GM19395 (cell line): Measurements from ENCODE around the gene SYF2.
A peak's percentile ranks its signal among the peaks of the same experiment; 100 is the strongest.
"Not testable (repeated sequence)": the region's sequence is repeated elsewhere in the genome, so short reads cannot be mapped to it uniquely, and the experiment has no call there.

Source experiments
- ATAC-seq: cut with Tn5 transposase; IDR thresholded peaks from one replicate; pipeline ENCODE4 v1.9.1; 2021; ENCODE audit warnings: mild to moderate bottlenecking, moderate library complexity; ENCODE audit not compliant: unreplicated experiment

SYF2 gene

GRCh38 chr1:25232027-25232865, at the start of gene SYF2:
SYF2 (minus strand) TSS chr1:25232502; CDS start chr1:25232467, 35 bp downstream.
- ATAC-seq: peak; percentile 85

DNA sequence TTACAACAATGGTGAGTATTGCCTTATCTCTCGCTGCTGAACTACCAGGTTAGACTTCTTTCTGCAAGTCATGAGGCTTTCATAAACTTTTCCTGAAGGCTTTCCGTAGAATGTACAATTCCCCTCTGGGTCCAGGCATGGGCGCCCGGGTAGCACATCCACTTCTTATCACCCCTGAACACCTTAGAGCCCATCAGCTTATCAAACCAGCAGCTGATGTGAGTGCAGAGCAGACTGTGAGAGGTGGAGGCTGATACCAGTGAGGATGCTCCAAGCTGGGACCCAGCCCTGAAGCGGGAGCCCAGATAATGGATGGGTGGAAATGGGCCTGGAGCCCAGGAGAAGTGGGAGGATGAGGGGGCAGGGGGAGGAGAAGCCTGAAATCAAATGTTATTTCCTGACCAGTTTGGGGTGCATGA, 47.4 kb upstream of the SYF2 start:
- ATAC-seq: not testable (repeated sequence)

DNA sequence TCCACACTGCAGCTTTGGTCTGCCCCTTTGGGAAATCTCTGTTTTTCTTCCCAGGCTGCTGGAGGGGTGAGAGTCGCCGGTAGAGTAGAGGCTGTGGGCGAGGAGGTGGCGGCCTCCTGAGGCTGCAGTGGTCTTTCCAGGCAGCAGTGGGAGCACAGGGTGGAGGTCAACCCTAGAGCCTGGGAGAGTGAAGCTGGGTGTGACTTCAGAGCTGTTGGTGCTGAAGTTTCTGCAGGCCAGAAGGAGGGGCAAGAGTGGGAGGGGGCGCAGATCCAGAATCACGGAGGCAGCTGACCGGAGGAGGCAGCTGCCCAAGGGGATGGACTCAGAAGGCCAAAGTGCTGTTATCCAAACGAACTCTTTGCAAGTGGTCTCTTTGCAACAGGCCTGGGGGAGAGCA, 46.5 kb upstream of the SYF2 start:
- not testable (repeated sequence) for ATAC-seq

GRCh38 chr1:25278358-25278757, 46.1 kb upstream of the SYF2 start:
- ATAC-seq: not testable (repeated sequence)

- ATAC-seq: not testable (repeated sequence)
These were observed 45.0 kb upstream of the SYF2 start for GRCh38 chr1:25277295-25277694.

DNA sequence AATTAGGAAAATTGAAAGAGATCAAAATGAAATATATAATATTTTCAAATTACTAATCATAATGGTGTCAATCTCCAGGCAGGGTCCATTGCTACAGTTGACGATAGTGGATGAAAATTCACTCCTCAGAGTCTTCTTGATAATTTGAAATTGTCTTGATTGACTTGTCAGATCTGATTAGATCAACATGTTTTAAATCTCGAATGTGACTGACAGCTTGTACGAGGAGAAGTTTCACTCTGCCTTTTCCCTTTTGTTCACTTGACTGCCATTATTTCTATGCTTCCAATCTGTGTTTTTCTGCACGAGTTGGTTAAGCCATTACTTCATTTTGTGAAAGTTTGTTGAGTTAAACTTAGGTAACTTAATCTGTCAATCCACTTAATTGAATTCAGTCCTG, 43.3 kb upstream of the SYF2 start:
- ATAC-seq: not testable (repeated sequence)

DNA sequence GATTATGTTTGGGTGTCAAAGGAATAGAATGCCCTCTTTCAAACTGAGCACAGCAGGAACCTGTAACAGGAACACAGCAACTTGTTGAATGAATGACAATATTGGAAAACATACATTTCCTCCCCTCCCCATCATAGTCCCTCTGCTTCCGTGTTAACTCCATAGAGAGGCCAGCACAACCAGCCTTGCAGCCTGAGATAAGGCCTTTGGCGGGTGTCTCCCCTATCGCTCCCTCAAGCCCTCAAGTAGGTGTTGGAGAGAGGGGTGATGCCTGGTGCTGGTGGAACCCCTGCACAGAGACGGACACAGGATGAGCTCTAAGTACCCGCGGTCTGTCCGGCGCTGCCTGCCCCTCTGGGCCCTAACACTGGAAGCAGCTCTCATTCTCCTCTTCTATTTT, 39.9 kb upstream of the SYF2 start, which contains the start of gene RHD:
TSS of gene RHD (plus strand) at position 272 of the 400 bp plus-strand sequence. CDS start at position 311, 39 bp downstream.
- not testable (repeated sequence) for ATAC-seq

DNA sequence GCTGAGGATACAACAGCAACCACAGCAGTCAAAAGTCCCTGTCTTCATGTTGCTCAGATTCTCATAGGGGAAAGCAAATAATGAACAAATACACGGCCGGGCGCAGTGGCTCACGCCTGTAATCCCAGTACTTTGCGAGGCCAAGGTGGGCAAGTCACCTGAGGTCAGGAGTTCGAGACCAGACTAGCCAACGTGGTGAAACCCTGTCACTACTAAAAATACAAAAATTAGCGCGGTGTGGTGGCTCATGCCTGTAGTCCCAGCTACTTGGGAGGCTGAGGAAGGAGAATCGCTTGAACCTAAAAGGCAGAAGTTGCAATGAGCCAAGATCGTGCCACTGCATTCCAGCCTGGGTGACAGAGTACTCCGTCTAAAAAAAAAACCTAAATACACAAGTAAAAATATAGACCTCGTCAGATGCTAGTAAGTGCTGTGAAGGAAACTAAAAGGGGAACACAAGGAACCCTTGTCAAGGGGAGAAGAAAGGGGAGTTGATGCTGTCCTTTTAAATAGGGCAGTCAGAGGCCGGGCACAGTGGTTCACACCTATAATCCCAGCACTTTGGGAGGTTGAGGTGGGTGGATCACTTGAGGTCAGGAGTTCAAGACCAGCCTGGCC, 36.0 kb upstream of the SYF2 start:
- ATAC-seq: not testable (repeated sequence)

DNA sequence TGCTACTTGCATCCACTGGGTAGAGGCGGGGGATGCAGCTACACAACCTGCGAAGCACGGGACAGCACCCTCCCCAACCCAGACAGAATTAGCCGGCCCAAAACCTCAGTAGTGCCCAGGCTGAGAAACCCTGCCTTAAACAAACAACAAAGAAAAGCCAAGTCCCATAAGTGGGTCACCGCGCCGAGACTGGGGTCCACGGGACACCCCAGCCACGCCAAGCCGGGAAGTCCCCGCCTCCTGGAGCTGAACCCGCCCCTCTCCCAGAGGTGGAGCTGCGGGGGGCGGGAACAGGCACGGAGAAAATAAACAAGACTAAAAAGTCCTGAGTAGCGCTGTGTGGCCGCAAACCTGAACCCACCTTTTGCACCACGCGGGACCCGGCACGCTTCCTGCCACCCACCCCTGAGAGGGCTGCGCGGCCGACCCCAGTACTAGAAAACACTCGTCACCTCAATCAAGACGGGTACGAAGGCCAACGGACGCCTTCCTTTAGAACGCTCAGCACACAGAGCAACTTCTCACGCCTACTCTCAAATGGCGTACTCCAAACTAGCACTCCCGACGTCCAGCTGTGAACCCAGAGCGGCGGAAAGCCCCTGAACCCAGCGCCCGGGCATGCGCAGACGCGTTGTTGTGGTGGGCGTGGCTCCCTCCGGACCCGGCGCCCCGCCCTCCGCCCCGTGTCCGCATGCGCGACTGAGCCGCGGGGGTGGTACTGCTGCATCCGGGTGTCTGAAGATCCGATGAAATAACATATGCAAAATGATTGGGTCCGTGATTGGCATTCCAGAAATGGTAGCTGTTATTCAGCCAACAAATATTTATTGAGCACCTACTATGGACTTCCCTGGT, 35.2 kb upstream of the SYF2 start:
- peak; percentile 68 for ATAC-seq

DNA sequence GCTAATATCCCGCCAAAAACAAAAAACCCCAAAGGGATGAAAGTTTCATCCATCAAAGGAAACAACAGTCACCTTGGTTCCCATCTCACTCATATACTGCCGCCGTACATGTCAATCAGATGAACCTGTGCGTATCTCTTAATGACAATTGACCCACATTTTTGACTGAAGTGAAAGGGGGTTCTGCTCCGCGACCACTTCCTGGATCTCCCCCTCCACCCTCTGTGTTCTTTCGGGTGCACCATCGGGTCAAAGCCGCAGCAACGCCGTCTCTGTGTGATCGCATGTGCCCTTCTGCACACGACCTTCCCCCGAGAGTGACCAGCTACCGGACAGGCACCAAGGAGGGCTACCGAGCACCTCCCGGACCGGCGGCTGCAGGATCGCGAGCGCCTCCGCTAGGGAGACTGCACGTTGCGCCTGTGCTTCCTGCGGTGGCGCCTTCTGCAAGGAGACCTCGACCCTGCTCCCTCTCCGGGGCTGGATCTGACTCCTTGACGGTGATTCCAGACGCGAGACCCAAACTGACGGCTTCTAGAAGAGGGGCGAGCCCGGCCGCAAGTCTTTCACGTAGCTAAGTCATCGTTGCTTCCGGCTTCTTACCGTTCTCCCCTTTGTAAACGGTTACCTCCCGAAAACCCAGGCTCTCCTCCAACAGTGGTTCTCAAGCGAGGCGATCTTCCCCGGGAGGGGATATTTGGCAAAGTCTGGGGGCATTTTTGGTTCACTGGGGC, 34.4 kb upstream of the SYF2 start:
- ATAC-seq: peak; percentile 31

DNA sequence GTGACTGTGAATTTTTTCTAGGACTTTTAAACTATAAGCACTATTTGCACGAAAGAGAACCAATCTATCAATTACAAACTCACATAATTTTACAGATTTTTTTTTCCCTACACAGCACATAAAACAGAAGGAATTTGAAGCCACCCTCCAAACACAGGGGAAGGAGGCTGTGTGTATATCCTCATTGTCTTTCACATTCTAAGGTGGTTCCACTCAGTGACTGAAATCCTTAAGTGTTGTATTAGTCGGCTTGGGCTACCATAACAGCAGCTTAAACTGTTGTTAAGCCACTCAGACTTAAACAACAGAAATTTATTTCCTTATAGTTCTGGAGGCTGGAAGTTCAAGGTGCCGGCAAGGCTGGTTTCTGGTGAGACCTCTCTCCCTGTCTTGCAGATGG, 28.0 kb upstream of the SYF2 start:
- ATAC-seq: not testable (repeated sequence)

DNA sequence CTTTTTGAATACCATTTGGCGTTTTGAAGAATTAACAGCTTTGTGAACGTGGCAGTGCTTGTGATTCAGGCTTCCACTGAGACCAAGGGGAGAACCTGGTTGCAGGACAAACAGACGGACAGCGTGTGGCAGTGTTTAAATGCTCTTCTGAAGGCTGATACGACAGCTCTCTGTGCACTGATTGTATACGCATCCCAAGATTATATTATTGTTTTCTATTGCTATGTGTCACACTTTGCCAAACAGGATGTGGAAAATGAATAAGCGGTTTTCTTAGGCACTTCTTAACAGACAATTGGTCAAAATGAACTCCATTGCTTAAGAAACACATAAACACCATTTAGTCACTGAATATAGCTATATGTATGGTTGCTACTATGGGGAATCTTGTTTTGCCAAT, 27.5 kb upstream of the SYF2 start:
- ATAC-seq: not testable (repeated sequence)

DNA sequence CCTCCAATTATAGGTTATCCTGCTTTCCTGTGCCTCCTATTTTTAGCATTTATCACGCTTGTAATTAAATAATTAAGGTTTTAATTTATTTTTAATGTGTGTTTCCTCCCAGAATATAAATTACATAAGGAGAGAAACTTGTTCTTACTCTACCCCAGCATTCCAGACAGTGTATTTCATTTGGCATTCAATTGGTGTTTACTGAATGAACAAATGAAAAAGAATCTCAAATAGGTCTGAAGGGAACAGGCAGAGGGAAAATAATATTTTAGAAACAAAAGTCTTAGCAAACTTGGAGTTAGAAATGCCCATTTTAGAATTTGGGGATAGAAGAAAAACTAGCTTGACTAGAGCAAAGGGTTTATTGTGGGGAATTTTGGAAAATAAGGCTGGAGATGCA, 24.9 kb upstream of the SYF2 start:
- ATAC-seq: no peak

- no peak for ATAC-seq
These were observed 24.3 kb upstream of the SYF2 start for GRCh38 chr1:25256578-25256965.

- ATAC-seq: no peak
These were observed 23.6 kb upstream of the SYF2 start for GRCh38 chr1:25255706-25256577.

DNA sequence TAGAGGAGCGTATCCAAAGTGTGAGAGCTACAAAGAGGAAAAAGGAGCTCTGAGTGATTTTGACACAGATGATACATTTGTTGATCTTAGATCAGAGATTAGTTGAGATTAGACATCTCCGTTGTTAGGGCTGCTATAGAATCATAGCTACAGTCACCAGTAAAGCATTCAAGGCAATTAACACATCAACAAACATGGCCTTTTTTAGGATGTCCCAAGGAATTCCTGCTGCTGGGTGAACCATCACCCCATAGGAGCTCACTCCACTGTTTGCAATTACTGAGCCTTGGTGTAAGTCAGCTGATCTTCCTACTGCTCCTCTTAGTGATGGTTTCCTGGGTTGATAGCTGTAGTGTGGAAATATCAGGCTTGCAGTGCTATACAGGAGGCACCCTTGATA, 21.6 kb upstream of the SYF2 start:
- no peak for ATAC-seq

- ATAC-seq: no peak
These were observed 15.8 kb upstream of the SYF2 start for GRCh38 chr1:25247829-25248754.

DNA sequence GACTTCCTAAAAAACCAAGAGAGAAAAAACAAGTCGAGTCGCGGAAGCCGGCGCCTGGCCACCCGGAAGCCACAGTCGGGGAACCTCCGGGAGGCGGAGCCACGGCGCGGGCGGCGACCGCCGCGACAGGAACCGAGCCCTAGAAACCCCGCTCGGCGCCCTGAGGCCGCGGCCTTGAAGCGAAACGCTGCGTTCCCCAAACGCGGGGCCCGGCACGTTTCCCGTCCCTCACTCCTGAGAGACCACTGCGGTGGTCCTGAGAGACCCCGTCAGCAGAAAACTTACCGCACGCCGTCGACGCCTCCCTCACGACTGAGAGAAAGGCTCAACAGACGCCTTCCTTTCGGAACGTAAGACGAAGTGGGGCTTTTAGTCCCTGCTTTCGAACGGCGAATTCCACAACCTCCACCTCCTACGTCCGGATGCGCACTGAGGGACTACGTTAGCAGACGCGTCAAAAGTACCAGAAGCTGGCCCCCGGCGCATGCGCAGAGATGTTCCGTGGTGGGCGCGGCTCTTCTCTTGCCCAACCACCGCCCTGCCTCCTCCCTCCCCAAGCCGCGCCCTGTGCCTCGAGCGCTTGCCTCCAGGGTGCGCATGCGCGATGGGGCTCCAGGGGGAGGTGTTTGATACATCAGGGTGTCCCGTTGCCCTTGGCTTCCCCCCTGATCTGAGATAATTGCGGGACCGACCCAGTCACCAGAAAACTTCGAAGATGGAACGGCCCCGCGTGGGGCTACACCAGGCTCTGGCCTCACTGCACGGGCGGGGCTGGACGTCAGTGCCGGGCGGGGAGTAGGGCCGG, 14.9 kb upstream of the SYF2 start, which contains the start of gene RSRP1:
TSS of gene RSRP1 (minus strand) at position 431 of the 805 bp plus-strand sequence. CDS start 491 bp downstream, outside the sequence.
- ATAC-seq: peak; percentile 82
